ENCODE measurements around the gene KLHL29. TPM values are rescaled to one million over a fixed set of nuclear protein-coding genes. Genes with fewer than 3 reads are reported as not detected.

KLHL29 gene
- total and polyA plus RNA-seq, 2 of the 13 experiments (the other 11 are each of a cell fraction or from before 2014, with no cell fraction given) = 0.01 TPM; not detected in 1

GRCh38 chr2:23425338-23425871 is 40.4 kb downstream of the KLHL29 start:
- intact Hi-C loops (cut with micrococcal nuclease; ENCODE audit: unreplicated experiment) (no loop called here), in situ Hi-C loops (cut with HindIII; ENCODE audit: extremely low pct_ligation_motif_present, low pct_unique_long_range_greater_than_20kb) (no loop called here)
- no peaks in the 10 kb centered on the region for H3K9me3 ChIP-seq (ENCODE audit: low read length)
- peaks cover 0 to 6% of the 10 kb centered on the region in 2 experiments; a peak in 2 of 5 replicates for H3K27me3 ChIP-seq (ENCODE audit: control insufficient read depth in 1 of 2, insufficient read depth in 2 of 2, low read length in 2 of 2)
- no peak overlapping the region for H3K9ac ChIP-seq (ENCODE audit: insufficient read depth, low read depth, low read length)
- no peak overlapping the region for H2AFZ ChIP-seq (ENCODE audit: low read length)
- POLR2A ChIA-PET = no interaction called here
- H4K20me1 ChIP-seq (ENCODE audit: insufficient read depth, low read length) = no peaks in the 10 kb centered on the region
- H3K4me2 ChIP-seq (ENCODE audit: low read depth, low read length) = no peak overlapping the region
- DNase-seq (ENCODE audit: low spot score) (no peak), FAIRE-seq (no peak), ATAC-seq (no peak)
- no peaks in the 10 kb centered on the region for H3K79me2 ChIP-seq (ENCODE audit: insufficient read depth, low read length)
- CTCF ChIA-PET (ENCODE audit: low intra/inter-chr PET ratio, low total read pairs) = no interaction called here
- WGBS (ENCODE audit: low lambda C conversion rate) = 63% methylated on average over 8 of the region's 9 CpGs
- no peak overlapping the region for H3K27ac ChIP-seq (ENCODE audit: extremely low read length, insufficient read depth, low read length)
- no peak overlapping the region for H3K4me3 ChIP-seq (replicated peaks in 1 of 3; ENCODE audit: insufficient read depth in 1 of 3, low read depth in 2 of 3, low read length in 3 of 3)
- H3K4me1 ChIP-seq (ENCODE audit: insufficient read depth, low read length) = no peaks in the 10 kb centered on the region
- no peaks in the 10 kb centered on the region for H3K36me3 ChIP-seq (replicated peaks in 1 of 2; ENCODE audit: control insufficient read depth in 1 of 2, insufficient read depth in 2 of 2, low read length in 2 of 2)
- BruUV-seq (replicated peaks) = no TSS peak
- TF ChIP-seq IRF9 (CRISPR knock-in tag; IDR thresholded peaks at IDR 0.05; ENCODE audit: borderline replicate concordance) (no peak), ZNF513 (CRISPR knock-in tag; conservative IDR thresholded peaks at IDR 0.05) (no peak), ZNF761 (CRISPR knock-in tag; conservative IDR thresholded peaks at IDR 0.05) (no peak), EHMT2 (IDR thresholded peaks at IDR 0.05; ENCODE audit: borderline replicate concordance, low read depth, low read length) (no peak), ATF7 (IDR thresholded peaks at IDR 0.05) (no peak), ATF7 (CRISPR knock-in tag; IDR thresholded peaks at IDR 0.05) (no peak), SNRNP70 (IDR thresholded peaks at IDR 0.05; ENCODE audit: low read depth, low read length) (no peak), CHCHD3 (CRISPR knock-in tag; IDR thresholded peaks at IDR 0.05) (no peak), ZNF143 (CRISPR knock-in tag; IDR thresholded peaks at IDR 0.05) (no peak), AHR (CRISPR knock-in tag; IDR thresholded peaks at IDR 0.05) (no peak), DMTF1 (CRISPR knock-in tag; IDR thresholded peaks at IDR 0.05) (no peak), RAD51 (IDR thresholded peaks at IDR 0.05; ENCODE audit: borderline replicate concordance) (no peak), THAP9 (CRISPR knock-in tag; IDR thresholded peaks at IDR 0.05; ENCODE audit: borderline replicate concordance) (no peak), ZNF569 (CRISPR knock-in tag; IDR thresholded peaks at IDR 0.05; ENCODE audit: borderline replicate concordance) (no peak), ZNF672 (CRISPR knock-in tag; IDR thresholded peaks at IDR 0.05) (no peak), ZNF232 (CRISPR knock-in tag; IDR thresholded peaks at IDR 0.05; ENCODE audit: borderline replicate concordance) (no peak)

Measured in HepG2 (cell line).